Measurements from ENCODE around the gene DCHS1. TPM values are rescaled to one million over a fixed set of nuclear protein-coding genes. Genes with fewer than 3 reads are reported as not detected.

Gene DCHS1
- total and polyA plus RNA-seq, 9 donors: 5.2 to 36.8 (median 20.8) TPM

DNA sequence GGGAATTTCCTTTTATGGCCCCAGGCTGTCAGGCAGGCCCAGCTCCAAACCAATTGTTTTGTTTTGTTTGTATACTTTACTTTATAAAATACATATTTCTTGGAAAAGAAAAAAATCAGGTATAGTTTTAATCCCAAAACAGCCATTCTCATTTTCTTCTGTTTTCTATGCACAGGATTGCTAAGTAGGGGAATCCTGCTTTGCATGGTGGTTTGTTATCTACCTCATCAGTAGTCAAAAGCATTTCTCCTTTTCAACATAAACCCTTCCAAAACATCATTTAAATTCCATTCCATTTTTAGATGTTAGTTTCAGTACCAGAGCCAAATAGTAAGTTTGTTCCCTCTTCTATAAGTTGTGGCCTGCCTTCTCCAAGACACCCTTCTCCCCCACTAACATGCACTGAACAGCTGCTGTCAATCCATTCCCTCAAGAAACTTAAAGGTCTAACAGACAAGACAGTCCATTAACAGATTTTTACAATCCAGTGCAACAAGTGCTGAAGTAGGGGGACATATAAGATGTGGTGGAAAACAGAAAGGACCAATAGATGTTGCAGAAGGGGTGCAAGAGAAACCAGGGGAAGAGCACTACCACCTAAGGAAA lies 48.3 kb downstream of the DCHS1 start:
- Histone ChIP-seq H3K4me1 (ENCODE audit: insufficient read depth) (peaks cover 16% of the 10 kb centered on the region), H3K27me3 (no peaks in the 10 kb centered on the region), H3K9me3 (no peaks in the 10 kb centered on the region), H3K36me3 (no peaks in the 10 kb centered on the region), H3K27ac (peak overlapping the region in 1 of 2 donors; percentile 86), H3K4me3 (peak overlapping the region; percentile 14)
- intact Hi-C loops (cut with DNase I): loop anchor here (5.0 to 10.0 kb wide), 4 partner anchors 78 to 370 kb away; partner anchors contain the start of genes CNGA4 (in 1 of the 4), MRPL17 (in 1 of the 4) and TRIM3 (in 1 of the 4)
- TF ChIP-seq POLR2A (IDR thresholded peaks at IDR 0.05): no peak
- no peak for TF ChIP-seq EP300 (IDR thresholded peaks at IDR 0.05)
- TF ChIP-seq CTCF (IDR thresholded peaks at IDR 0.05): no peak
- no peak for DNase-seq

GRCh38 chr11:6606471-6607189 lies 49.0 kb downstream of the DCHS1 start:
- peak; percentile 92 to 95 (median 92) for DNase-seq
- H3K4me1 ChIP-seq (ENCODE audit: insufficient read depth): peaks cover 19% of the 10 kb centered on the region
- peak overlapping the region; percentile 77 to 86 for H3K27ac ChIP-seq
- peak overlapping the region; percentile 28 for H3K4me3 ChIP-seq
- 2 to 6% (median 5%) methylated on average over 11 of the region's 11 CpGs for WGBS, 3 donors
- TF ChIP-seq POLR2A (IDR thresholded peaks at IDR 0.05): peak; percentile 89
- no peak for TF ChIP-seq CTCF (IDR thresholded peaks at IDR 0.05)
- TF ChIP-seq EP300 (IDR thresholded peaks at IDR 0.05): no peak
- no peaks in the 10 kb centered on the region for H3K9me3 ChIP-seq
- no peaks in the 10 kb centered on the region for H3K36me3 ChIP-seq
- intact Hi-C loops (cut with DNase I): loop anchor here (5.0 to 10.0 kb wide), 4 partner anchors 78 to 369 kb away; partner anchors contain the start of genes CNGA4 (in 1 of the 4), MRPL17 (in 1 of the 4) and TRIM3 (in 1 of the 4)
- no peaks in the 10 kb centered on the region for H3K27me3 ChIP-seq

DNA sequence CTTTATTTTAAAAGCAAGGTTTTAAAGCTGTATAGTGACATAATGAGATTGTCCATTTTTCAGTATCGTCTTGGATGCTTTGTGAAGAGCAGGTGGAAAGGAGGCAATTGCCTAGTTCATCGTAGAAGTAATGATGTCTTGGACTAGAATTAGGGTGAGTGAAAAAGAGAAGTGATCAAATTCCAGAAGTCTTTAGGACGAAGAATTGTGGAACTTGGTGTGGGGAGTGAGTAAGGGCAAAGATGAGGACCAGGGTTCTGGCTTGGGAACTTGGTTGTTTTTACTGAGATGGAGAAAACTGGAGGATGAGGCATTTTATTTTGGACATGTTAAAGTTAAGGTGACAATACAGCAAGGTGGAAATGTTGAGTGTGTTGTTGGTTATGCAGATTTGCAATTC lies 50.8 kb downstream of the DCHS1 start:
- Histone ChIP-seq H3K4me3 (peak overlapping the region; percentile 96), H3K27me3 (no peaks in the 10 kb centered on the region), H3K27ac (peak overlapping the region; percentile 12 to 83), H3K4me1 (ENCODE audit: insufficient read depth) (peaks cover 19% of the 10 kb centered on the region), H3K9me3 (no peaks in the 10 kb centered on the region), H3K36me3 (no peaks in the 10 kb centered on the region)
- intact Hi-C loops (cut with DNase I): loop anchor here (5.0 to 10.0 kb wide), 5 partner anchors 78 to 367 kb away; partner anchors contain the start of genes MRPL17 (in 4 of the 4), CNGA4 (in 1 of the 4) and TRIM3 (in 1 of the 4)
- WGBS, 3 donors: 2 to 9% (median 6%) methylated on average over 3 of the region's 3 CpGs
- no peak for DNase-seq
- no peak for TF ChIP-seq EP300 (IDR thresholded peaks at IDR 0.05)
- no peak for TF ChIP-seq CTCF (IDR thresholded peaks at IDR 0.05)
- no peak for TF ChIP-seq POLR2A (IDR thresholded peaks at IDR 0.05)

GRCh38 chr11:6604081-6604626 lies 51.5 kb downstream of the DCHS1 start:
- Histone ChIP-seq H3K27ac (peak overlapping the region; percentile 82 to 83), H3K4me3 (peak overlapping the region; percentile 96), H3K36me3 (no peaks in the 10 kb centered on the region), H3K4me1 (ENCODE audit: insufficient read depth) (peaks cover 19% of the 10 kb centered on the region), H3K9me3 (no peaks in the 10 kb centered on the region), H3K27me3 (no peaks in the 10 kb centered on the region)
- intact Hi-C loops (cut with DNase I): loop anchor here (5.0 to 10.0 kb wide), 3 partner anchors 78 to 129 kb away; partner anchors contain the start of genes MRPL17 (in 4 of the 4) and TRIM3 (in 1 of the 4)
- WGBS, 3 donors: 1% methylated on average over 20 of the region's 20 CpGs
- DNase-seq: peak; percentile 34 to 61 (median 54)
- no peak for TF ChIP-seq POLR2A (IDR thresholded peaks at IDR 0.05)
- no peak for TF ChIP-seq EP300 (IDR thresholded peaks at IDR 0.05)
- TF ChIP-seq CTCF (IDR thresholded peaks at IDR 0.05): no peak

Data from ovary (tissue), 9 donors.